Pancreas (tissue), 10 donors: Measurements from ENCODE around the gene ITGA1. TPM values are rescaled to one million over a fixed set of nuclear protein-coding genes. Genes with fewer than 3 reads are reported as not detected.
A peak's percentile ranks its signal among the peaks of the same experiment; 100 is the strongest.

ENCODE experiments used
- ATAC-seq, 4 donors: fragments of 200-7000 bp; cut with Tn5 transposase; one replicate each; pipeline versions ENCODE4 v1.8.0 to v1.9.1; 2020; ENCODE audit warnings: mild to moderate bottlenecking in 4 of 4, moderate library complexity in 4 of 4
- DNase-seq, 6 donors: peaks; one replicate each; pipeline ENCODE4 v3.0.0-alpha.2; 2020
- FAIRE-seq: peaks from 2 replicates; lab custom pipeline; 2012; peaks lifted over from hg19 to GRCh38; lab: Jason Lieb, UNC
- H3K27ac ChIP-seq, 4 donors: fragments of 200-600 bp; sonication (generic); 1 replicate in 3 of 4; 2 replicates in 1 of 4; pipeline versions ENCODE4 v1.5.0 to v1.8.0; 2020
- H3K27me3 ChIP-seq, 4 donors: fragments of 200-600 bp; one replicate each; pipeline ENCODE4 v1.8.0; 2021
- H3K36me3 ChIP-seq, 3 donors: fragments of 200-600 bp; sonication (generic) in 1 of 3; one replicate each; pipeline versions ENCODE4 v1.5.0 to v1.8.0; 2020 to 2021
- H3K4me1 ChIP-seq, 3 donors: fragments of 200-600 bp; one replicate each; pipeline ENCODE4 v1.8.0; 2021
- H3K4me3 ChIP-seq, 4 donors: fragments of 200-600 bp; sonication (generic) in 2 of 4; one replicate each; pipeline versions ENCODE4 v1.5.0 to v1.8.0; 2020 to 2021
- H3K9me3 ChIP-seq, 4 donors: fragments of 200-600 bp; one replicate each; pipeline ENCODE4 v1.8.0; 2021
- WGBS, 2 donors: extraction: QIAGEN DNeasy Blood & Tissue Kit; methylation state at CpG; one replicate each; pipeline ENCODE4 v1.1.7; 2013; 5-methylcytosine and 5-hydroxymethylcytosine counted together
- intact Hi-C, 3 donors: fragments of 100-400 bp; cut with DNase I; formaldehyde crosslinking; loops; one replicate each; pipeline versions ENCODE4 v1.11.1 to v1.14.2; 2022
- polyA plus RNA-seq, 2 donors: library from polyadenylated mRNA; stranded (reverse); fragments of 200-250 nt; gene quantifications; one replicate each; pipeline ENCODE4 v1.2.3, GENCODE V29; 2013
- total RNA-seq, 6 donors: library from RNA; stranded (reverse); fragmentation: NEBNext Ultra II Directional in 4 of 6; extraction: Animal tissue kit (Norgen Biotek cat#: 25700) in 4 of 6; gene quantifications; one replicate each; pipeline versions ENCODE4 v1.2.1 to v1.2.4, GENCODE V29; 2021 to 2023
- TF ChIP-seq, protein P1 (sequence below), 4 donors: fragments of 200-600 bp; sonication (generic) in 3 of 4; IDR thresholded peaks; one replicate each; pipeline versions ENCODE4 v1.5.0 to v1.8.0; 2021; ENCODE audit warnings: antibody characterized with exemption in 4 of 4
- donor health status: healthy with polysubstance abuse.
- donor health status: DM: no; HTN: no; CAD: no; lungs with moderate emphysema.
- donor health status: DM: no; HTN: no; CAD: no.
- donor health status: control.
- donor health status: control.
- donor health status: Bipolar disorder and iron deficiency.
- donor health status: DM: yes; HTN: yes; CAD: no.
- donor health status: DM: no; HTN: no; CAD: no.
- donor health status: DM: no; HTN: no; CAD: no.
- donor health status: DM: yes; HTN: yes; CAD: no.

ITGA1 gene
- total and polyA plus RNA-seq, 8 donors, result 1.9 to 18.3 (median 6.3) TPM

DNA sequence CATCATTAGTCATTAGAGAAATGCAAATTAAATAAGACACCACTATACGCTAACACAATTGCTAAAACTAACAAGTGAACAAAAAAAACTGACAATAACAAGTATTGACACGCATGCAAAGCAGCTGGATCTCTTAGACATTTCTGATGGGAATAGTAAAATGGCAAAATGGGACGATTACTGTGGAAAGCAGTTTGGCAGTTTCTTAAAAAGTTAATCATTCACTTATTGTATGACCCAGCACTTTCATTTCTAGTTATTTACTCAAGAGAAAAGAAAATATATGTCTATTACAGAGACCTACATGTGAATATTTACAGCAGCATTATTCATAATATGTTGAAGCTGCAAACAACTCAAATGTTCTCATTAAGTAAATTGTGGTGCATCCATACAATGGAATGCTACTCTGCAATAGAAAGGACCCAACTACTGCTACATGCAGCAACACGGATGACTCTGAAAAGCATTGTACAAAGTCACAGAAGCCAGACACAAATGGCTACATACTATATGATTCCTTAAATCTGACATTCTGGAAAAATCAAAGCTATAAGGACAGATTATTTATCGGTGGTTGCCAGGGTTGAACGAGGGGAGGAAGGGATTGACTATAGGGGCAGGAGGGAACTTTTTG lies 104.6 kb downstream of the ITGA1 start:
- peaks cover 9 to 26% (median 11%) of the 10 kb centered on the region in 3 donors for H3K4me1 ChIP-seq
- H3K27me3 ChIP-seq, result no peaks in the 10 kb centered on the region
- peak overlapping the region in 1 of 4 donors; percentile 14 for H3K27ac ChIP-seq
- TF ChIP-seq, protein P1, sequence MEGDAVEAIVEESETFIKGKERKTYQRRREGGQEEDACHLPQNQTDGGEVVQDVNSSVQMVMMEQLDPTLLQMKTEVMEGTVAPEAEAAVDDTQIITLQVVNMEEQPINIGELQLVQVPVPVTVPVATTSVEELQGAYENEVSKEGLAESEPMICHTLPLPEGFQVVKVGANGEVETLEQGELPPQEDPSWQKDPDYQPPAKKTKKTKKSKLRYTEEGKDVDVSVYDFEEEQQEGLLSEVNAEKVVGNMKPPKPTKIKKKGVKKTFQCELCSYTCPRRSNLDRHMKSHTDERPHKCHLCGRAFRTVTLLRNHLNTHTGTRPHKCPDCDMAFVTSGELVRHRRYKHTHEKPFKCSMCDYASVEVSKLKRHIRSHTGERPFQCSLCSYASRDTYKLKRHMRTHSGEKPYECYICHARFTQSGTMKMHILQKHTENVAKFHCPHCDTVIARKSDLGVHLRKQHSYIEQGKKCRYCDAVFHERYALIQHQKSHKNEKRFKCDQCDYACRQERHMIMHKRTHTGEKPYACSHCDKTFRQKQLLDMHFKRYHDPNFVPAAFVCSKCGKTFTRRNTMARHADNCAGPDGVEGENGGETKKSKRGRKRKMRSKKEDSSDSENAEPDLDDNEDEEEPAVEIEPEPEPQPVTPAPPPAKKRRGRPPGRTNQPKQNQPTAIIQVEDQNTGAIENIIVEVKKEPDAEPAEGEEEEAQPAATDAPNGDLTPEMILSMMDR (IDR thresholded peaks at IDR 0.05), result no peak
- no peak overlapping the region for H3K4me3 ChIP-seq
- 35 to 40% methylated on average over 6 of the region's 6 CpGs for WGBS, 2 donors
- FAIRE-seq (no peak), ATAC-seq (peak; percentile 71 to 86 (median 84)), DNase-seq (no peak)
- no peaks in the 10 kb centered on the region for H3K36me3 ChIP-seq
- intact Hi-C loops, result no loop called here
- H3K9me3 ChIP-seq, result no peaks in the 10 kb centered on the region

GRCh38 chr5:52893105-52893504 lies 105.4 kb downstream of the ITGA1 start:
- intact Hi-C loops, result no loop called here
- Histone ChIP-seq H3K4me3 (no peak overlapping the region), H3K9me3 (no peaks in the 10 kb centered on the region), H3K4me1 (peaks cover 9 to 26% (median 11%) of the 10 kb centered on the region in 3 donors), H3K27me3 (no peaks in the 10 kb centered on the region), H3K27ac (peak overlapping the region in 1 of 4 donors; percentile 14), H3K36me3 (no peaks in the 10 kb centered on the region)
- peak; percentile 51 for FAIRE-seq
- TF ChIP-seq, protein P1 (IDR thresholded peaks at IDR 0.05), result no peak
- peak; percentile 76 to 92 (median 87) for ATAC-seq
- DNase-seq, result no peak

DNA sequence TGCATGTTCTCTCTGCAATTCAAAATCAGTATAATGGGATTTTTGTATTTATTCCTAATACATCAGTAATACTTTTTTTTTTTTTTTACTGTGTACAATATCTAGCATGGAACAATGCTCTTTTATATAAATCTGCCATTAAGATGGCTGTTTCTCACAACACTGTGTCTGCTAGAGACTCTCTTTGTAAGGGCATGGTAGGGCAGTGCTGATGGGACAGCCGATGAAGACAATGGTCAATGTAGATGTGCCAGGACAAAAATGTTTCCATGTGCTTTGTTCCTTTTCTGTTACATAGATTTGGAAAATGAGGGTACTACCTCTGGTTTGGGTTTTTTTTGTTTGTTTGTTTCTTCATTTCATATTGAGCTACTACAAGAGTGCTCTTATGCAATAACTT lies 106.1 kb downstream of the ITGA1 start:
- no peaks in the 10 kb centered on the region for H3K27me3 ChIP-seq
- H3K27ac ChIP-seq, result no peak overlapping the region
- H3K4me1 ChIP-seq, result peaks cover 9 to 26% (median 11%) of the 10 kb centered on the region in 3 donors
- no peak overlapping the region for H3K4me3 ChIP-seq
- TF ChIP-seq, protein P1 (IDR thresholded peaks at IDR 0.05), result no peak
- ATAC-seq, result no peak
- intact Hi-C loops, result no loop called here
- no peak for DNase-seq
- no peaks in the 10 kb centered on the region for H3K9me3 ChIP-seq
- H3K36me3 ChIP-seq, result no peaks in the 10 kb centered on the region
- 91 to 95% methylated on average over 1 of the region's 1 CpG for WGBS, 2 donors
- no peak for FAIRE-seq

DNA sequence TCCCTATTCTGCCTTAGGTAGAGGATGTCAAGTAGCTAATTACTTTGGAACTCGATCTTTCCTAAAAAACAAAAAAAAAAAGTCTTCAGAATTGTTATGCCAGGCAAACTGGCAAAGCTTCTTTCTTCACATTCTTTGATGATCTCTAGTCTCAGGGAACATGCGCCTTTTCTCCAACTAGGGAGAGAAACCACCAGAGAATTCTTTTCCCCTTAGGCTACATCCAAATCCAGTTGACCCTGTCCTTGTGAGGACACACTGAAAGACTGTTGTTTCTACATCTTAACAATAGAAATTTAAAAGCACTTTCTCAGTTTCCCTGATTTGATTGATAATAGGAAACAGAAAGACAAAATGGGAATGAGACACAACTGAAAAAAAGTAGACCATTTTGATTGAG lies 106.7 kb downstream of the ITGA1 start:
- Histone ChIP-seq H3K9me3 (no peaks in the 10 kb centered on the region), H3K4me1 (peaks cover 9 to 26% (median 11%) of the 10 kb centered on the region in 3 donors)
- no peak for FAIRE-seq

DNA sequence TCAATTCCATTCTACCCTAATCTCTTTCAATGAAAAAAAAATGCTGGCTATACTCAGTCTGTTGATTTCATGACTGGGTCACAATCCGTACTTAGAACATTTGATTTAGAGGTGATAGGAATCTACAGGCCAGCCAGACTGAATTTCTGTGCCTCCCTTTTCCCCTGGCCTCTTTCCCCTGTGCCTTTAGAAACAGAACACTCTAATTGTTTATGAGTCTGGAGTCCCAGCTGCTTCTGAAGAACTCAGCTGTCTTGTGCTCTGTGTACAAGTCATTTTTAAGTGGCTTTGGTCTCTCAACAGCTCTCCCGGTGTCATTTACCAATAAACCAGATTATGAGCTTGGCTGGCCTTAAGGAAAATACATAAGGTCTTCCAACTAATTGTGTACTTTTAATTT lies 107.4 kb downstream of the ITGA1 start:
- FAIRE-seq (no peak), ATAC-seq (no peak), DNase-seq (no peak)
- WGBS, 2 donors, result 55 to 56% methylated on average over 2 of the region's 2 CpGs
- Histone ChIP-seq H3K4me1 (peaks cover 9 to 26% (median 11%) of the 10 kb centered on the region in 3 donors), H3K27me3 (no peaks in the 10 kb centered on the region), H3K9me3 (no peaks in the 10 kb centered on the region), H3K27ac (no peak overlapping the region), H3K36me3 (no peaks in the 10 kb centered on the region), H3K4me3 (no peak overlapping the region)
- intact Hi-C loops, result no loop called here
- TF ChIP-seq, protein P1 (IDR thresholded peaks at IDR 0.05), result no peak

More for the DNA sequence above, 106.7 kb downstream of the ITGA1 start:
- Histone ChIP-seq H3K4me3 (no peak overlapping the region), H3K27ac (no peak overlapping the region), H3K27me3 (no peaks in the 10 kb centered on the region), H3K36me3 (no peaks in the 10 kb centered on the region)
- intact Hi-C loops, result no loop called here
- 84 to 86% methylated on average over 2 of the region's 2 CpGs for WGBS, 2 donors
- no peak for ATAC-seq
- DNase-seq, result no peak
- TF ChIP-seq, protein P1 (IDR thresholded peaks at IDR 0.05), result no peak
